Retinal pigment epithelial cell (primary cell): ENCODE measurements around the gene STIM2.
"Not testable (repeated sequence)": the region's sequence is repeated elsewhere in the genome, so short reads cannot be mapped to it uniquely, and the experiment has no call there.

Source experiments
- DNase-seq: peaks from one replicate; pipeline ENCODE4 v3.0.0-alpha.2; 2010; ENCODE audit warnings: low read depth
- H3K4me3 ChIP-seq: 2 replicates; pipeline ENCODE4 v1.5.1; 2011; ENCODE audit warnings: mild to moderate bottlenecking, low read length, control low read depth, moderate library complexity
- TF ChIP-seq, protein P1 (sequence below): conservative IDR thresholded peaks from 2 replicates; pipeline ENCODE4 v1.5.1; 2011; ENCODE audit warnings: low read depth, low read length, control low read depth, inconsistent platforms

STIM2 gene

DNA sequence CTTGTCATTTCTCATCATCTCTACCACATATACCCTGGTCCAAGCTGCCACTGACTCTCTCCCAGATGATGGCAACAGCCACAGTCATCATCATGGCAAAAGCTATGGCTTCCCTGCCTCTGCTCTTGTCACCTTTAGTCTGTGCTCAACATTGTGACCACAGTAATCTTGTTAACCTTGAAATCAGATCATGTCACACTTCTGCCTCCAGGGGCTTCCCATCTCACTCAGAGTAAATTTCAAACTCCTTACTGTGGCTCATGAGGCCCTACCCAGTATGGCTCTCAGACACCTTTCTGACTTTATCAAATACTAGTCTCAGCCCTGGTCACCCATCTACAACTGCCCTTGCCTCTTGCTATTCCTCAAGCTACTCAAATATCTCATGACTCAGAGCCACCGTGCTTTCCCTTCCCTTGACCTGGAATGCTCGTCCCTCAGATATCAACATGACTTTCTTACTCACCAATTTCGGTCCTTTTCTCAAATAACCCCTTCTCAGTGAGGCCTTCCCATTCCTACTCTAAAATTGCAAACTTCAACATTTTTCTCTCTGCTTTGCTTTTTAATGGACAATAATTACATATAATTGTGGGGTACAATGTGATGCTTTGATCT, 41.1 kb upstream of the STIM2 start:
- H3K4me3 ChIP-seq = no peak overlapping the region
- no peak for DNase-seq
- TF ChIP-seq, protein P1, sequence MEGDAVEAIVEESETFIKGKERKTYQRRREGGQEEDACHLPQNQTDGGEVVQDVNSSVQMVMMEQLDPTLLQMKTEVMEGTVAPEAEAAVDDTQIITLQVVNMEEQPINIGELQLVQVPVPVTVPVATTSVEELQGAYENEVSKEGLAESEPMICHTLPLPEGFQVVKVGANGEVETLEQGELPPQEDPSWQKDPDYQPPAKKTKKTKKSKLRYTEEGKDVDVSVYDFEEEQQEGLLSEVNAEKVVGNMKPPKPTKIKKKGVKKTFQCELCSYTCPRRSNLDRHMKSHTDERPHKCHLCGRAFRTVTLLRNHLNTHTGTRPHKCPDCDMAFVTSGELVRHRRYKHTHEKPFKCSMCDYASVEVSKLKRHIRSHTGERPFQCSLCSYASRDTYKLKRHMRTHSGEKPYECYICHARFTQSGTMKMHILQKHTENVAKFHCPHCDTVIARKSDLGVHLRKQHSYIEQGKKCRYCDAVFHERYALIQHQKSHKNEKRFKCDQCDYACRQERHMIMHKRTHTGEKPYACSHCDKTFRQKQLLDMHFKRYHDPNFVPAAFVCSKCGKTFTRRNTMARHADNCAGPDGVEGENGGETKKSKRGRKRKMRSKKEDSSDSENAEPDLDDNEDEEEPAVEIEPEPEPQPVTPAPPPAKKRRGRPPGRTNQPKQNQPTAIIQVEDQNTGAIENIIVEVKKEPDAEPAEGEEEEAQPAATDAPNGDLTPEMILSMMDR = no peak

DNA sequence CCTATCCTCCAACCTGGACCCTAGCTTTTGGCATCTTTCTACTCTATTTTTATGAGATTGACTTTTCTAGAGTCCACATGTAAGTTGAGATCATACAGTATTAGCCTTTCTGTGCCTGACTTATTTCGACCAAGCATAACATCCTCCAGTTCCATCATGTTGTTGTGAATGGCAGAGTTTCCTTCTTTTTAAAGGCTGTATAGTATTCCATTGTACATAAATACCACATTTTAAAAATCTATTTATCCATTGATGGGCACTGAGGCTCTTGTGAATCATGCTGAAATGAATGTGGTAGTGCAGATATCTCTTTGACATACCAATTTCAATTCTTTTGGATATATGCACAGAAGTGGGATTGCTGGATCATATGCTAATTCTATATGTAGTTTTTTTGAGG, 40.3 kb upstream of the STIM2 start:
- DNase-seq = no peak

DNA sequence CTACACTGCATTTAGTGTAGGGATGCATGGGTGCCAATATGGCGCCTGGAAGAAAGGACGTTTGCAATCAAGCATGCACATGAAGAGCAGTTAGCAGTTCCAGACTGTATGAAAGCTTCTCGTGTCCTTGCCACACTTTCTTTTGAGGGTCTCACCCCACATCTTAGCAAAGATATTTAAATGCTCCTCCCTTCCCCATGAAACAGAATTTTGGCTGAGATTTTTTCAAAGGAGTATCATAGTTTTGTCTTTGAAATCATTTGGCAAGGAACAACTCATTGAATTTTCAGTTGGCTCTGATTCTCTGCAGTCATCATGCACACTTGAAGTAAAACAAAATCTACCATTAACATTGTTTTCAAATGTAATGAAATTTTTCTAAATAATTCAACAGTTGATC, 39.6 kb upstream of the STIM2 start:
- H3K4me3 ChIP-seq = no peak overlapping the region
- TF ChIP-seq, protein P1 = no peak
- DNase-seq = no peak

More for the DNA sequence above, 40.3 kb upstream of the STIM2 start:
- TF ChIP-seq, protein P1 = no peak
- H3K4me3 ChIP-seq = no peak overlapping the region

DNA sequence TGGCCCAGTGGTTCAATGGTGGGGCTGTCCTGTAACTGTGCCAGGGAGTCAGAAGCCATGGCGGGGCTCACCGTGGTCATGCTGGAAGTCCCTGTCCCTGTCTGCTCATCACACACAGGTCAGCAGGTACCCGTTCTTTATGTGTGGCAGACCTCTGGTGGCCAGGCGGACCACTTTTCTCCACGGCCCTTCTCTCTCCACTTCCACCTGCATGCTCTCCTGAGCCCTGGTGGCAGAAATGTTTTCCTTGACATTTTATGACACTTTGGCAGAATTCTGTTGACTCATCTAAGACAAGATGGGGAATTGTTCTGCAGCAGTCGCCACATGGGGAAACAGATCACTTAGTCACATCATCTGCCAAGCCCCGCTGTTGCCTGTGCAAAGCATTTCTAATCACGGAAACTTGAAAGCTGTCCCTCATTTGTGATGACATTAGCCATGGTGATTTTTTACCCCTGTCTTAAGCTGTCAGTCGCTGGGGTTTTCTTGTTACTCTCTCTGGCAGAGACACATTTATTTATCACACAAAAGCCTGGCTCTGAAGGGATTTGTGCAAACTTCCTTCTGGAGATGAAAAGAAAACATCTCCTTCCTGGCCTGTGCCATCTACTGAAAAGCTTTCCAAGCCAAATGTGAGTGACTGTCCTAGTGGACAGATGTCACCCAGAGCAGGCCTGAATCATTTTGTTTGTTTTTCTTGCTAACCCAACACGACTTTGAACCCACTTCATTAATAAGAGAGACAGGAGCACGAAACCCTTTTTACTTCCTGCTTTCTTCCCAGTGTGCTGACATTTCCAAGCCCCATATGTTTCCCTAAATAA, 38.8 kb upstream of the STIM2 start:
- H3K4me3 ChIP-seq = no peak overlapping the region
- TF ChIP-seq, protein P1 = no peak
- DNase-seq = no peak

DNA sequence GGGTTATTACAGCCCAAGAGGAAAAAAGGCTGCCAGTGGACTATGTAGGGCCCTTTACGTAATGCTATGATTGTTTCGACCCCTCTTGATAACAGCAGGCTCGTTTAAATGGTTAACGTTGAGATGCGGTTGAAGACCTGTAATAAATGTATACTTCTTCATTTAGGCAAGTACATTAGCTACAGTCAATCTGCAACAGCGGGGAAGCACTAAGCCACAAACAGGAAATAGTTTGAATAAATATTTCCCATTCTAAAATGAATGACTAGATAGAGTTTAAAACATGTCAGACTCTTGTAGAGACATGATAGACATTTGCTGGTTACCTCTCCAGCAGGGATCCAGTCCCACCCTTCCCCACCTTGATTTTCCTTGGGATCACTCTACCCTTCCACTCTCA, 38.1 kb upstream of the STIM2 start:
- TF ChIP-seq, protein P1 = no peak
- H3K4me3 ChIP-seq = no peak overlapping the region
- no peak for DNase-seq

DNA sequence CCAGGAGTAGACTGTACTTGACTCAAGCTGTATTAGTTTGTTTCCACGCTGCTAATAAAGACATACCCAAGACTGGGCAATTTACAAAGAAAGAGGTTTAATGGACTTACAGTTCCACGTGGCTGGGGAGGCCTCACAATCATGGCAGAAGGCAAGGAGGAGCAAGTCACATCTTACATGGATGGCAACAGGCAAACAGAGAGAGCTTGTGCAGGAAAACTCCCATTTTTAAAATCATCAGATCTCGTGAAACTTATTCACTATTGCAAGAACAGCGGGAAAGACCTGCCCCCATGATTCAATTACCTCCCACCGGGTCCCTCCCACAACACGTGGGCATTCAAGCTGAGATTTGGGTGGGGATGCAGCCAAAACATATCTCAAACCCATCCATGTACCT, 37.7 kb upstream of the STIM2 start:
- H3K4me3 ChIP-seq, DNase-seq: not testable (repeated sequence)

- H3K4me3 ChIP-seq = no peak overlapping the region
- no peak for DNase-seq
- TF ChIP-seq, protein P1 = no peak
Measured at GRCh38 chr4:26823583-26823982, 37.1 kb upstream of the STIM2 start.
